NCI-H2107 treated with DMSO at 0.1 percent for 48 hours (cell line): ENCODE measurements around the gene BEGAIN.
"Not testable (repeated sequence)": the region's sequence is repeated elsewhere in the genome, so short reads cannot be mapped to it uniquely, and the experiment has no call there.

Experiments
- DNase-seq: peaks from one replicate; lab custom pipeline; 2025; ENCODE audit not compliant: unreplicated experiment; lab: John Stamatoyannopoulos, UW

Gene BEGAIN

GRCh38 chr14:100526632-100527031, 60.6 kb downstream of the BEGAIN start:
- DNase-seq, result no peak

GRCh38 chr14:100526057-100526456, 61.2 kb downstream of the BEGAIN start:
- no peak for DNase-seq

GRCh38 chr14:100525615-100526014, 61.6 kb downstream of the BEGAIN start:
- DNase-seq, result no peak

- DNase-seq, result peak; percentile 68
Observed at GRCh38 chr14:100524933-100525243, 62.3 kb downstream of the BEGAIN start.

GRCh38 chr14:100524233-100524932, 62.8 kb downstream of the BEGAIN start:
- DNase-seq, result no peak

- no peak for DNase-seq
Observed at GRCh38 chr14:100523843-100524169, 63.4 kb downstream of the BEGAIN start.

GRCh38 chr14:100523131-100523842, 63.9 kb downstream of the BEGAIN start:
- DNase-seq, result peak; percentile 30

- peak; percentile 79 for DNase-seq
Observed at GRCh38 chr14:100522616-100523099, 64.6 kb downstream of the BEGAIN start.

- DNase-seq, result not testable (repeated sequence)
Observed at GRCh38 chr14:100506053-100506452, 81.2 kb downstream of the BEGAIN start.

- DNase-seq, result no peak
Observed at GRCh38 chr14:100504372-100505078, 82.7 kb downstream of the BEGAIN start.

- no peak for DNase-seq
Observed at GRCh38 chr14:100503251-100503650, 84.0 kb downstream of the BEGAIN start.

- DNase-seq, result no peak
Observed at GRCh38 chr14:100502622-100503220, 84.5 kb downstream of the BEGAIN start.

- no peak for DNase-seq
Observed at GRCh38 chr14:100500128-100500527, 87.1 kb downstream of the BEGAIN start.

- DNase-seq, result no peak
Observed at GRCh38 chr14:100498068-100498467, 89.1 kb downstream of the BEGAIN start.

GRCh38 chr14:100495917-100496316, 91.3 kb downstream of the BEGAIN start:
- no peak for DNase-seq

GRCh38 chr14:100494645-100495044, 92.6 kb downstream of the BEGAIN start:
- no peak for DNase-seq

GRCh38 chr14:100490252-100490651, 97.0 kb downstream of the BEGAIN start:
- no peak for DNase-seq

GRCh38 chr14:100488057-100488456, 99.2 kb downstream of the BEGAIN start:
- no peak for DNase-seq

- DNase-seq, result no peak
Observed at GRCh38 chr14:100487304-100487703, 99.9 kb downstream of the BEGAIN start.
